K562 treated with DMSO at 1 percent for 12 hours (cell line): ENCODE measurements around the gene EPS8. TPM values are rescaled to one million over a fixed set of nuclear protein-coding genes. Genes with fewer than 3 reads are reported as not detected.

Source experiments
- total RNA-seq: library from RNA; unstranded; fragments of 300-600 nt; gene quantifications from 2 replicates; pipeline ENCODE4 v1.2.3, GENCODE V29; 2022; ENCODE audit not compliant: insufficient read depth

EPS8 gene
- 0.31 TPM in 1 of 2 replicates, not detected in the other for total RNA-seq

DNA sequence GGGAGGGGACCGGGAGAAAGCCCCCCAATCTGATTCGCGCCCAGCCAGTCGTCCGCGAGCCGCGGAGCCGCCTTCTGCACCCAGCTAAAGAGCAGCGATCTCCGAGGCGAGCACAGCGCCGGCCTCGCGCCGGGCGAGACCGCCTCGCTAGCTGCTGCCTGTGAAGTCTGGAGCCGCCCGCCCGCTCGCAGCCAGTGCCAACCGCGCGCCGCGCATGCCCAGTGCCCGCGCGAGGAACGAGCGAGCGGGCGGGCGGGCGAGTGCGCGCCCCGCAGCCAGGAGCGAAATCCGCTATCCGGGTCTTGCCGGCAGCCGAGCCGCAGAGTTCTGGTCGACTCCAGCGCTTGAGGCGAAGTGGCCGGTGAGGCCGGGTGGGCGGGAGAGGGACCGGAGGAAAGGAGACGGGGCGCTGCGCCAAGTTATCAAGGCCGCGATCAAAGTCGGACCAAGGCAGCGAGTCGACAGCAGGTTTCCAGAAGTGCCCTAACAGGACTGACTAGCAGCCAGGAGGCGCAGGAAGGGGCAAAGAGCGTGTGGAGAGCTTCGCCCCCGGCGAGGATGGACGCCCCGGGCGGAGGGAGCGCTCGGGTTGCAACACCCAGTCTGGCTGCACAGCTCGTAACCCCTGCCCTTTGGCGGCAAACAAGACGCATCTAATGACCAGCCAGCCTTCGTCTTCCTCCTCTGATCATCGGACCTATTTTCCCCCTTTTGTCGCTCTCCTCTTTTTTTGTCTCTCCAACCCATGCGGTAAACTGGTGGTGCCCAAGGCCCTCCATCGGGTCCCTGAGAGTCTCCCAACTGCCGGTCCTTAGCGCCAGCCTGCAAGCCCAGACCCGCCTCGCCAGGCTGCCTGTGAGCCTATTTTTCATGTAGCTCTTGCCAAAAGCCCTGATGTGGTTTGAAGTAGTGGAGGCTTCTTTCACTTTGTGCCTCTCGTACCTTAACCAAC, at the start of gene EPS8:
TSS of gene EPS8 (minus strand) at position 169 of the 952 bp plus-strand sequence. CDS start 106,437 bp downstream, outside the sequence.

Other genes with a start within 250 kb of the EPS8 start
- 31.4 and 49.5 TPM in 2 replicates for gene STRAP, start 93.0 kb upstream of the EPS8 start, total RNA-seq
- gene DERA, start 121.9 kb upstream of the EPS8 start, total RNA-seq: 15.0 and 21.4 TPM in 2 replicates